ENCODE results near the gene B3GALNT2. TPM values are rescaled to one million over a fixed set of nuclear protein-coding genes. Genes with fewer than 3 reads are reported as not detected.
A peak's percentile ranks its signal among the peaks of the same experiment; 100 is the strongest.

B3GALNT2 gene
- total RNA-seq, 1 experiment from 2014 or later: 60.6 TPM

DNA sequence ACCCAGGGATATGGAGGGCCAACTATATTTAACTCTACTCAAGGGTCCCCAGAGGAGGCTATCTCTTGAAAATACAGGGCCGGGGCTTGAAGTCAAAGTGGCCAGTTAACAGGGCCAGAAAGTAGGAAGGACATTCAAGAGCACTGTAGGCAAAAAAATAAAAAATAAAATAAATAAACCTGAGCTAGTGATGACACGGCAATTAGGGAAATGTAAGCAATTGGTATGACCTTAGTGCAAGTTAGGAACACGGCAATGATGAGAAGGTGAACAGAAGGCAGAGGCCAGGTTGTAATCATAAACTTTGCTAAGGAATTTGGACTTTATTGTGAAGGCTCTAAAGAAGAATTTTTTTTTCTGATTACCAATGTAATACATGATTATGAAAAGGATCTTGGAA lies 3.4 kb upstream of the B3GALNT2 start:
- Histone ChIP-seq H3K27ac (no peak overlapping the region), H3K79me2 (ENCODE audit: low read depth) (peaks cover 21% of the 10 kb centered on the region), H2AFZ (no peak overlapping the region), H3F3A (ENCODE audit: insufficient read depth, low read depth) (peaks cover 22% of the 10 kb centered on the region), H3K4me1 (replicated peaks; ENCODE audit: insufficient read depth) (peaks cover 13% of the 10 kb centered on the region), H3K27me3 (ENCODE audit: insufficient read depth, low read depth) (no peaks in the 10 kb centered on the region), H3K9me3 (ENCODE audit: insufficient read depth, low read depth) (no peaks in the 10 kb centered on the region), H3K4me3 (no peak overlapping the region), H3K4me2 (no peak overlapping the region), H4K20me1 (ENCODE audit: insufficient read depth) (no peaks in the 10 kb centered on the region), H3K36me3 (ENCODE audit: low read depth) (no peaks in the 10 kb centered on the region), H3K9me2 (ENCODE audit: insufficient read depth) (no peaks in the 10 kb centered on the region)
- TF ChIP-seq EZH2 (IDR thresholded peaks at IDR 0.05; ENCODE audit: low read depth): no peak
- TF ChIP-seq, protein P1, sequence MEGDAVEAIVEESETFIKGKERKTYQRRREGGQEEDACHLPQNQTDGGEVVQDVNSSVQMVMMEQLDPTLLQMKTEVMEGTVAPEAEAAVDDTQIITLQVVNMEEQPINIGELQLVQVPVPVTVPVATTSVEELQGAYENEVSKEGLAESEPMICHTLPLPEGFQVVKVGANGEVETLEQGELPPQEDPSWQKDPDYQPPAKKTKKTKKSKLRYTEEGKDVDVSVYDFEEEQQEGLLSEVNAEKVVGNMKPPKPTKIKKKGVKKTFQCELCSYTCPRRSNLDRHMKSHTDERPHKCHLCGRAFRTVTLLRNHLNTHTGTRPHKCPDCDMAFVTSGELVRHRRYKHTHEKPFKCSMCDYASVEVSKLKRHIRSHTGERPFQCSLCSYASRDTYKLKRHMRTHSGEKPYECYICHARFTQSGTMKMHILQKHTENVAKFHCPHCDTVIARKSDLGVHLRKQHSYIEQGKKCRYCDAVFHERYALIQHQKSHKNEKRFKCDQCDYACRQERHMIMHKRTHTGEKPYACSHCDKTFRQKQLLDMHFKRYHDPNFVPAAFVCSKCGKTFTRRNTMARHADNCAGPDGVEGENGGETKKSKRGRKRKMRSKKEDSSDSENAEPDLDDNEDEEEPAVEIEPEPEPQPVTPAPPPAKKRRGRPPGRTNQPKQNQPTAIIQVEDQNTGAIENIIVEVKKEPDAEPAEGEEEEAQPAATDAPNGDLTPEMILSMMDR (conservative IDR thresholded peaks at IDR 0.05): no peak
- intact Hi-C loops (cut with micrococcal nuclease; ENCODE audit: unreplicated experiment): loop anchor here (10.0 kb wide), 1 partner anchor 597 kb away; no protein-coding TSS in a partner anchor
- CTCF ChIA-PET: no interaction called here
- no peak for DNase-seq
- BruUV-seq (replicated peaks): no TSS peak
- POLR2A ChIA-PET (ENCODE audit: unreplicated experiment): no interaction called here

- 0 out of 2 replicates have a peak, but pooled peaks cover 4% of the 10 kb centered on the region for H4K20me1 ChIP-seq (ENCODE audit: insufficient read depth)
- H3K27ac ChIP-seq: peak overlapping the region; percentile 97
- H3K79me2 ChIP-seq (ENCODE audit: low read depth): peaks cover 51% of the 10 kb centered on the region
- POLR2A ChIA-PET (ENCODE audit: unreplicated experiment): interaction anchor here (0.5 to 1.1 kb wide), 6 partner anchors 253 to 1290 kb away, joined by 3 to 24 read pairs (median 5); partner anchors contain the start of gene MTR
- TSS peak; percentile 92 for BruUV-seq (replicated peaks)
- CTCF ChIA-PET: interaction anchor here (0.5 to 0.8 kb wide), 9 partner anchors 14 to 1381 kb away, joined by 3 to 16 read pairs (median 7); partner anchors contain the start of gene TOMM20
- peaks cover 38% of the 10 kb centered on the region for H3K4me1 ChIP-seq (replicated peaks; ENCODE audit: insufficient read depth)
- intact Hi-C loops (cut with micrococcal nuclease; ENCODE audit: unreplicated experiment): loop anchor here (1.0 to 10.0 kb wide), 12 partner anchors 137 to 1010 kb away; partner anchors contain the start of genes ARID4B, GGPS1, RBM34 and TBCE
- no peaks in the 10 kb centered on the region for H3K9me2 ChIP-seq (ENCODE audit: insufficient read depth)
- peak; percentile 93 to 100 for DNase-seq
- peak overlapping the region; percentile 85 for H2AFZ ChIP-seq
- TF ChIP-seq, protein P1 (conservative IDR thresholded peaks at IDR 0.05): peak; percentile 86
- no peak for TF ChIP-seq EZH2 (IDR thresholded peaks at IDR 0.05; ENCODE audit: low read depth)
- peaks cover 35% of the 10 kb centered on the region for H3F3A ChIP-seq (ENCODE audit: insufficient read depth, low read depth)
- H3K4me3 ChIP-seq: peak overlapping the region; percentile 77
- peak overlapping the region; percentile 76 for H3K4me2 ChIP-seq
- H3K36me3 ChIP-seq (ENCODE audit: low read depth): no peaks in the 10 kb centered on the region
- H3K27me3 ChIP-seq (ENCODE audit: insufficient read depth, low read depth): no peaks in the 10 kb centered on the region
- no peaks in the 10 kb centered on the region for H3K9me3 ChIP-seq (ENCODE audit: insufficient read depth, low read depth)
Measured at GRCh38 chr1:235504494-235505222, 406 bp upstream of the B3GALNT2 start.

DNA sequence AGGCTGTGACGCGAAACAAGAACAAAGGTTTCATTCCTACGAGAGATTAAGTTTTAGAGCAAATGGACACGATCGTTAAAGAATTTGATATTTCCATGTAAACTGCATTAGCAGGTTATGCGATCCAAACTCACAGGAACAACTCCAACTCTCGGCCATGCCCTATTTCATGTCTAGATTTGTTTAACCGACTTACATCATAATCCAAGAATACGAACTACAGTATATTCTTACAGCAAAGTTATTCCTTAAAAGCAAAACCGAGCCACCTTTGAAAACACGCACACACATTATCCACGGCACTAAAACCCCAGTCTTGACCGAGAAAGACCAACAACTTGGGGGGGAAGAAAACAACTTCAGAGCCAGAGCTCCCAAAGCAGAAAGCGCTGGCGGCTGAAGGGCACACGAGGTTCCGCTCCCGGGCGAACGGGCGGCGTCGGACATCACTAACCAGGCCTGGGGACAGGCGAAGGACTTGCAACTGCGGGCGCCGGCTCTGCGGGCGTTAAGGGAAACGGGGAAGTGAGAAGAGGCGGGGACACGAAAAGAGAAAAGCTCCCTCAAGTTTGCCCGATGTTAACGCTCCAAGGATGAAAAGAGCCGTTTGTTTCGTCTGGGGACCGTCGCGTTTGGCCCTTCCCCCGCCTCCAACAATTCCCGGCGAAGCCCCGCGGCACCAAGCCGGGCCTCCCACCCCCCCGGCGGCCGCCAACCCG lies 690 bp downstream of the B3GALNT2 start:
- TF ChIP-seq EZH2 (IDR thresholded peaks at IDR 0.05; ENCODE audit: low read depth): no peak
- TF ChIP-seq, protein P1 (conservative IDR thresholded peaks at IDR 0.05): no peak
- ChIA-PET CTCF (interaction anchor here (0.6 kb wide), 2 partner anchors 230 to 344 kb away, joined by 3 to 5 read pairs; no protein-coding TSS in a partner anchor), POLR2A (ENCODE audit: unreplicated experiment) (interaction anchor here (0.7 kb wide), 1 partner anchor 287 kb away, joined by 4 read pairs; no protein-coding TSS in a partner anchor)
- peak overlapping the region; percentile 84 for H2AFZ ChIP-seq
- peaks cover 35% of the 10 kb centered on the region for H3F3A ChIP-seq (ENCODE audit: insufficient read depth, low read depth)
- H3K27ac ChIP-seq: peak overlapping the region; percentile 69
- BruUV-seq (replicated peaks): TSS peak; percentile 40
- H3K36me3 ChIP-seq (ENCODE audit: low read depth): no peaks in the 10 kb centered on the region; the same call in 1 of the 2 replicates
- intact Hi-C loops (cut with micrococcal nuclease; ENCODE audit: unreplicated experiment): loop anchor here (1.0 to 10.0 kb wide), 12 partner anchors 136 to 1009 kb away; partner anchors contain the start of genes ARID4B, GGPS1, RBM34 and TBCE
- DNase-seq: peak; percentile 43 to 48
- H4K20me1 ChIP-seq (ENCODE audit: insufficient read depth): 0 out of 2 replicates have a peak, but pooled peaks cover 4% of the 10 kb centered on the region
- peaks cover 60% of the 10 kb centered on the region for H3K79me2 ChIP-seq (ENCODE audit: low read depth)
- peak overlapping the region; percentile 77 for H3K4me3 ChIP-seq
- H3K27me3 ChIP-seq (ENCODE audit: insufficient read depth, low read depth): no peaks in the 10 kb centered on the region
- H3K9me2 ChIP-seq (ENCODE audit: insufficient read depth): no peaks in the 10 kb centered on the region
- H3K4me1 ChIP-seq (replicated peaks; ENCODE audit: insufficient read depth): peaks cover 38% of the 10 kb centered on the region
- peak overlapping the region; percentile 83 for H3K4me2 ChIP-seq
- H3K9me3 ChIP-seq (ENCODE audit: insufficient read depth, low read depth): no peaks in the 10 kb centered on the region
